Measurements from ENCODE around the gene LMF2.
A peak's percentile ranks its signal among the peaks of the same experiment; 100 is the strongest.

Gene LMF2

DNA sequence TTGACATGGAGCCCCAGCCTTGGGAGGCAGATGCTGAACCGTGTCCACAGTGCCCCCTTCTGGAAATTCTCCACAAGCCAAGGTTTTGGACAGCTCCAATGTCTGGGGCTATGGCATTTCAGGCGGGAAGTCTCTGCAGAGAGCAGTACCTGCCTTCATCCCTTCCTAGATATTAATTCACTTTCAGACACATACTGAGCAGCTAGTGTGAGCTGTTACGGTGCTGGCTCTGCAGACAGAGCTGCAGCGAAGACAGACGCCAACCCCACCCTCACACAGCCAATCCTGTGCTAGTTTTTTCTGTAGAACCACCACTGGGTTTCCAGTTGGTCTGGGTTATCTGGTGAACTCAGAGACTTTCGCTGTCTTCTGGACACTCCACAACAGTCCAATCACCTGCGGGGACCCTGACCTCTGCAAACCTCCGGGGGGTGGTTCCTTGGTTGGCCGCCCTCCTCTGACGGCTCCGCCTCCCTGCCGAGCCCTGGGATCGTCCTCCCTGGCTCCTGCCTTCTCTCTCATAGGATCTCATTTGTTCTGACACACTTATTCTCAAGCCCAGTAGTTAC is 9.1 kb downstream of the LMF2 start:
- no peak for DNase-seq (ENCODE audit: low spot score)
- TF ChIP-seq, protein P1, sequence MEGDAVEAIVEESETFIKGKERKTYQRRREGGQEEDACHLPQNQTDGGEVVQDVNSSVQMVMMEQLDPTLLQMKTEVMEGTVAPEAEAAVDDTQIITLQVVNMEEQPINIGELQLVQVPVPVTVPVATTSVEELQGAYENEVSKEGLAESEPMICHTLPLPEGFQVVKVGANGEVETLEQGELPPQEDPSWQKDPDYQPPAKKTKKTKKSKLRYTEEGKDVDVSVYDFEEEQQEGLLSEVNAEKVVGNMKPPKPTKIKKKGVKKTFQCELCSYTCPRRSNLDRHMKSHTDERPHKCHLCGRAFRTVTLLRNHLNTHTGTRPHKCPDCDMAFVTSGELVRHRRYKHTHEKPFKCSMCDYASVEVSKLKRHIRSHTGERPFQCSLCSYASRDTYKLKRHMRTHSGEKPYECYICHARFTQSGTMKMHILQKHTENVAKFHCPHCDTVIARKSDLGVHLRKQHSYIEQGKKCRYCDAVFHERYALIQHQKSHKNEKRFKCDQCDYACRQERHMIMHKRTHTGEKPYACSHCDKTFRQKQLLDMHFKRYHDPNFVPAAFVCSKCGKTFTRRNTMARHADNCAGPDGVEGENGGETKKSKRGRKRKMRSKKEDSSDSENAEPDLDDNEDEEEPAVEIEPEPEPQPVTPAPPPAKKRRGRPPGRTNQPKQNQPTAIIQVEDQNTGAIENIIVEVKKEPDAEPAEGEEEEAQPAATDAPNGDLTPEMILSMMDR (IDR thresholded peaks at IDR 0.05; ENCODE audit: poor library complexity, severe bottlenecking): peak; percentile 58
- no peak overlapping the region for H3K4me3 ChIP-seq (ENCODE audit: severe bottlenecking)
- H3K9me3 ChIP-seq (ENCODE audit: severe bottlenecking): no peaks in the 10 kb centered on the region
- no peaks in the 10 kb centered on the region for H3K4me1 ChIP-seq (ENCODE audit: insufficient read depth, poor library complexity, severe bottlenecking)
- H3K36me3 ChIP-seq (ENCODE audit: low read depth): peaks cover 3% of the 10 kb centered on the region; the same call in 1 of the 2 replicates
- no peak overlapping the region for H3K27ac ChIP-seq (ENCODE audit: poor library complexity, severe bottlenecking)
- H3K27me3 ChIP-seq (ENCODE audit: insufficient read depth, poor library complexity, severe bottlenecking): no peaks in the 10 kb centered on the region
- peak; percentile 74 for ATAC-seq (ENCODE audit: low read depth)

- H3K27me3 ChIP-seq (ENCODE audit: insufficient read depth, poor library complexity, severe bottlenecking): no peaks in the 10 kb centered on the region
- TF ChIP-seq, protein P1 (IDR thresholded peaks at IDR 0.05; ENCODE audit: poor library complexity, severe bottlenecking): no peak
- no peak overlapping the region for H3K27ac ChIP-seq (ENCODE audit: poor library complexity, severe bottlenecking)
- ATAC-seq (ENCODE audit: low read depth) (no peak), DNase-seq (ENCODE audit: low spot score) (no peak)
- no peaks in the 10 kb centered on the region for H3K4me1 ChIP-seq (ENCODE audit: insufficient read depth, poor library complexity, severe bottlenecking)
- no peaks in the 10 kb centered on the region for H3K36me3 ChIP-seq (ENCODE audit: low read depth)
- H3K4me3 ChIP-seq (ENCODE audit: severe bottlenecking): no peak overlapping the region
- H3K9me3 ChIP-seq (ENCODE audit: severe bottlenecking): no peaks in the 10 kb centered on the region
These were observed 10.4 kb downstream of the LMF2 start for GRCh38 chr22:50497093-50497492.

GRCh38 chr22:50490531-50491308 is 16.8 kb downstream of the LMF2 start:
- H3K27me3 ChIP-seq (ENCODE audit: insufficient read depth, poor library complexity, severe bottlenecking): no peaks in the 10 kb centered on the region
- ATAC-seq (ENCODE audit: low read depth) (no peak), DNase-seq (ENCODE audit: low spot score) (no peak)
- H3K36me3 ChIP-seq (ENCODE audit: low read depth): no peaks in the 10 kb centered on the region
- TF ChIP-seq, protein P1 (IDR thresholded peaks at IDR 0.05; ENCODE audit: poor library complexity, severe bottlenecking): no peak
- no peak overlapping the region for H3K27ac ChIP-seq (ENCODE audit: poor library complexity, severe bottlenecking)
- no peak overlapping the region for H3K4me3 ChIP-seq (ENCODE audit: severe bottlenecking)
- H3K9me3 ChIP-seq (ENCODE audit: severe bottlenecking): no peaks in the 10 kb centered on the region
- peaks cover 3% of the 10 kb centered on the region for H3K4me1 ChIP-seq (ENCODE audit: insufficient read depth, poor library complexity, severe bottlenecking)

DNA sequence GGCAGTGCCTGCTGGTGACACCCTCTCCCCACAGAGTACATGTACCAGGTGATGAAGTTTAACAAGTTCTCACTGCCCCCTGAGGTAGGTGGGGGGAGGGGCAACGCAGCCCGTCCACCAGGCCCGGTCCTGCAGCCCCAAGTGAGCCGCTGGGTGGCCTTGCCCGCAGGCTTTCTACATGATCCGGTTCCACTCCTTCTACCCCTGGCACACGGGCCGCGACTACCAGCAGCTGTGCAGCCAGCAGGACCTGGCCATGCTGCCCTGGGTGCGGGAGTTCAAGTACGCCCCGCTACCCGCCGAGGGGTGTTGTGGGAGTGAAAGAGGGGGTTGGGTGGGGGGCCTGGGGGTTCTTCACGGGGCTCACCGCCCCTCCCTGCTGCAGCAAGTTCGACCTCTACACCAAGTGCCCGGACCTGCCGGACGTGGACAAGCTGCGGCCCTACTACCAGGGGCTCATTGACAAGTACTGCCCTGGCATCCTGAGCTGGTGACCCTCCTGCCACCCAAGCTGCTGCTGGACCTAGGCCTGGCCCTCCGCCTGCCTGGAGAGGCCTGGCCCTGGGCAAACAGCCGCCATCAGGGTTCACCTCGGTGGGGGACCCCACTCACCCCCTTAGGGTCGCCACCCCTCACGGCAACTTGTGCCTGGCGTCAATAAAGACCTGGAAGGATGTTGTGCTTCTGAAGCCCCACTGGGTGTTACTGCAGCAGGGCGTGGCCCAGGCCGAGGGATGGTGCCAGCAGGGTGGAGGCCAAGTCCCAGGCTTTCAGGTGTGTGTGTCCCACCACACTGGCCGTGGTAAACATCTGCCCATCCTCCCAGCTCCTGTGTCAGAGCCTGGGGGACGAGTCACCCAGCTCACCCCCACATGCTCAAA is 17.9 kb downstream of the LMF2 start:
- peak; percentile 56 for DNase-seq (ENCODE audit: low spot score)
- Histone ChIP-seq H3K9me3 (ENCODE audit: severe bottlenecking) (no peaks in the 10 kb centered on the region), H3K4me3 (ENCODE audit: severe bottlenecking) (no peak overlapping the region), H3K27me3 (ENCODE audit: insufficient read depth, poor library complexity, severe bottlenecking) (no peaks in the 10 kb centered on the region), H3K27ac (ENCODE audit: poor library complexity, severe bottlenecking) (no peak overlapping the region), H3K36me3 (ENCODE audit: low read depth) (no peaks in the 10 kb centered on the region), H3K4me1 (ENCODE audit: insufficient read depth, poor library complexity, severe bottlenecking) (peaks cover 3% of the 10 kb centered on the region)
- TF ChIP-seq, protein P1 (IDR thresholded peaks at IDR 0.05; ENCODE audit: poor library complexity, severe bottlenecking): no peak
- no peak for ATAC-seq (ENCODE audit: low read depth)
